ENCODE data around the gene TACC3. TPM values are rescaled to one million over a fixed set of nuclear protein-coding genes. Genes with fewer than 3 reads are reported as not detected.

The TACC3 gene
- total RNA-seq, 1 donor from 2014 or later: 3.4 TPM

GRCh38 chr4:1684506-1685234 lies 36.7 kb upstream of the TACC3 start:
- Histone ChIP-seq H3K36me3 (ENCODE audit: control insufficient read depth, insufficient read depth, low read length) (no peaks in the 10 kb centered on the region), H3K4me3 (ENCODE audit: low read depth, low read length) (peak overlapping the region; percentile 38), H3K27me3 (ENCODE audit: control insufficient read depth, insufficient read depth, low read length) (no peaks in the 10 kb centered on the region)
- no peak for TF ChIP-seq CTCF (IDR thresholded peaks at IDR 0.05; ENCODE audit: insufficient read depth, low read length, severe bottlenecking)
- FAIRE-seq: no peak
- DNase-seq (ENCODE audit: low read depth): no peak

- no peak for FAIRE-seq
- H3K36me3 ChIP-seq (ENCODE audit: control insufficient read depth, insufficient read depth, low read length): no peaks in the 10 kb centered on the region
- H3K27me3 ChIP-seq (ENCODE audit: control insufficient read depth, insufficient read depth, low read length): no peaks in the 10 kb centered on the region
- no peak for TF ChIP-seq CTCF (IDR thresholded peaks at IDR 0.05; ENCODE audit: insufficient read depth, low read length, severe bottlenecking)
- no peak for DNase-seq (ENCODE audit: low read depth)
- no peak overlapping the region for H3K4me3 ChIP-seq (ENCODE audit: low read depth, low read length)
Measured at GRCh38 chr4:1685235-1686150, 35.8 kb upstream of the TACC3 start.

GRCh38 chr4:1686440-1687036 lies 34.8 kb upstream of the TACC3 start:
- TF ChIP-seq CTCF (IDR thresholded peaks at IDR 0.05; ENCODE audit: insufficient read depth, low read length, severe bottlenecking): no peak
- Histone ChIP-seq H3K36me3 (ENCODE audit: control insufficient read depth, insufficient read depth, low read length) (peaks cover 4% of the 10 kb centered on the region), H3K27me3 (ENCODE audit: control insufficient read depth, insufficient read depth, low read length) (no peaks in the 10 kb centered on the region), H3K4me3 (ENCODE audit: low read depth, low read length) (no peak overlapping the region)
- FAIRE-seq (no peak), DNase-seq (ENCODE audit: low read depth) (no peak)

- no peak for DNase-seq (ENCODE audit: low read depth)
- H3K27me3 ChIP-seq (ENCODE audit: control insufficient read depth, insufficient read depth, low read length): no peaks in the 10 kb centered on the region
- no peak for TF ChIP-seq CTCF (IDR thresholded peaks at IDR 0.05; ENCODE audit: insufficient read depth, low read length, severe bottlenecking)
- no peak for FAIRE-seq
- no peak overlapping the region for H3K4me3 ChIP-seq (ENCODE audit: low read depth, low read length)
- H3K36me3 ChIP-seq (ENCODE audit: control insufficient read depth, insufficient read depth, low read length): peaks cover 12% of the 10 kb centered on the region
Measured at GRCh38 chr4:1690698-1691097, 30.6 kb upstream of the TACC3 start.

GRCh38 chr4:1691737-1692373 lies 29.5 kb upstream of the TACC3 start:
- Histone ChIP-seq H3K27me3 (ENCODE audit: control insufficient read depth, insufficient read depth, low read length) (no peaks in the 10 kb centered on the region), H3K4me3 (ENCODE audit: low read depth, low read length) (no peak overlapping the region), H3K36me3 (ENCODE audit: control insufficient read depth, insufficient read depth, low read length) (peaks cover 15% of the 10 kb centered on the region)
- FAIRE-seq (no peak), DNase-seq (ENCODE audit: low read depth) (no peak)
- TF ChIP-seq CTCF (IDR thresholded peaks at IDR 0.05; ENCODE audit: insufficient read depth, low read length, severe bottlenecking): no peak

Data from bronchial epithelial cell (primary cell).